Measurements from ENCODE around the gene SEC16B. TPM values are rescaled to one million over a fixed set of nuclear protein-coding genes. Genes with fewer than 3 reads are reported as not detected.
A peak's percentile ranks its signal among the peaks of the same experiment; 100 is the strongest.

SEC16B gene, protein sequence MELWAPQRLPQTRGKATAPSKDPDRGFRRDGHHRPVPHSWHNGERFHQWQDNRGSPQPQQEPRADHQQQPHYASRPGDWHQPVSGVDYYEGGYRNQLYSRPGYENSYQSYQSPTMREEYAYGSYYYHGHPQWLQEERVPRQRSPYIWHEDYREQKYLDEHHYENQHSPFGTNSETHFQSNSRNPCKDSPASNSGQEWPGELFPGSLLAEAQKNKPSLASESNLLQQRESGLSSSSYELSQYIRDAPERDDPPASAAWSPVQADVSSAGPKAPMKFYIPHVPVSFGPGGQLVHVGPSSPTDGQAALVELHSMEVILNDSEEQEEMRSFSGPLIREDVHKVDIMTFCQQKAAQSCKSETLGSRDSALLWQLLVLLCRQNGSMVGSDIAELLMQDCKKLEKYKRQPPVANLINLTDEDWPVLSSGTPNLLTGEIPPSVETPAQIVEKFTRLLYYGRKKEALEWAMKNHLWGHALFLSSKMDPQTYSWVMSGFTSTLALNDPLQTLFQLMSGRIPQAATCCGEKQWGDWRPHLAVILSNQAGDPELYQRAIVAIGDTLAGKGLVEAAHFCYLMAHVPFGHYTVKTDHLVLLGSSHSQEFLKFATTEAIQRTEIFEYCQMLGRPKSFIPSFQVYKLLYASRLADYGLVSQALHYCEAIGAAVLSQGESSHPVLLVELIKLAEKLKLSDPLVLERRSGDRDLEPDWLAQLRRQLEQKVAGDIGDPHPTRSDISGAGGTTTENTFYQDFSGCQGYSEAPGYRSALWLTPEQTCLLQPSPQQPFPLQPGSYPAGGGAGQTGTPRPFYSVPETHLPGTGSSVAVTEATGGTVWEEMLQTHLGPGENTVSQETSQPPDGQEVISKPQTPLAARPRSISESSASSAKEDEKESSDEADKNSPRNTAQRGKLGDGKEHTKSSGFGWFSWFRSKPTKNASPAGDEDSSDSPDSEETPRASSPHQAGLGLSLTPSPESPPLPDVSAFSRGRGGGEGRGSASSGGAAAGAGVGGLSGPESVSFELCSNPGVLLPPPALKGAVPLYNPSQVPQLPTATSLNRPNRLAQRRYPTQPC
- total RNA-seq (4.8 TPM), polyA plus RNA-seq (ENCODE audit: insufficient read depth, low read depth, low replicate concordance) (3.5 TPM)
- long read RNA-seq, donor 1: 0 reads
- long read RNA-seq, donor 2: 0 reads
- long read RNA-seq, donor 3: 0 reads
- long read RNA-seq, donor 4: 0 reads
- long read RNA-seq, donor 5: 0 reads
- long read RNA-seq, donor 6: 0 reads
- long read RNA-seq, donor 7: 0 reads
- long read RNA-seq, donor 8: 0 reads
- long read RNA-seq, donor 9: 0 reads
- long read RNA-seq, donor 10: 0 reads

DNA sequence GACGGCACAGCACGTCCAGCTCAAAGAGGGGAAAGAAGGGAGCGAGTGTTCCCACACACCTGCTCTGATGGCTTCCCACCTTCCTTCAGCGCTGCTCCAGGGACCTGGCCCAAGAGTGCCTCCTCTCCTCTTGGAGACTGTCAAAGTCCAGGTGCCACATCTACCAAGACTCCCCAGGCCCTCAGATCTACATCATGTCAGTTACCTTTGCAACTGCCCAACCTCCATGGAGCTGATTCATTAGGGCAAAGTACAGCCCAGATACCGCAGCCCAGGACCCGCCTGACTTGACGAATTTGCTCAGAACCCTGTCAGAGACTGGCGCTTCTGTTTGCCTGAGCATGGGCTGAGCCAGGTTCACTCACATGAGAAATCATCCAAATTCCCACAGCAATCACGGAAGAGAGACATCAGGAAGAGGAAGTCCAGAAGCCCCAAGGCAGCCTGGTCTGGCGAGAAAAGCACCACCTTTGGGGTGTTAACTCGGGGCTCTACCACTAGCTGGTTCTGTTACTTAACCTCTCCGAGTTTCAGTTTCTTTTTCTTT lies at the start of gene SEC16B:
TSS of gene SEC16B (minus strand) at position 234 of the 547 bp plus-strand sequence. CDS start 2,077 bp downstream, outside the sequence.
- Histone ChIP-seq H3K9me3 (ENCODE audit: control insufficient read depth in 2 of 3, insufficient read depth in 1 of 3, low read length in 3 of 3) (no peaks in the 10 kb centered on the region), H3K9ac (ENCODE audit: low read length in 3 of 3) (no peak within 1 kb of the TSS), H3K4me1 (ENCODE audit: control insufficient read depth in 2 of 3, insufficient read depth in 2 of 3, low read depth in 1 of 3, low read length in 3 of 3) (peaks cover 0 to 2% (median 0%) of the 10 kb centered on the region in 3 donors), H3K36me3 (ENCODE audit: control insufficient read depth in 2 of 3, insufficient read depth in 3 of 3, low read length in 3 of 3) (peaks cover 0 to 7% (median 4%) of the 10 kb centered on the region in 3 donors), H3K4me3 (ENCODE audit: low read length in 3 of 3) (peak within 1 kb of the TSS in 2 of 3 donors; percentile 28 to 41), H3K27ac (ENCODE audit: low read depth in 2 of 2, low read length in 2 of 2) (peak within 1 kb of the TSS; percentile 4 to 66), H3K27me3 (ENCODE audit: control insufficient read depth, insufficient read depth, low read length) (no peaks in the 10 kb centered on the region)
- no peak for FAIRE-seq
- DNase-seq: no peak
- intact Hi-C loops (cut with DNase I): no loop called here
- TF ChIP-seq, protein P1, sequence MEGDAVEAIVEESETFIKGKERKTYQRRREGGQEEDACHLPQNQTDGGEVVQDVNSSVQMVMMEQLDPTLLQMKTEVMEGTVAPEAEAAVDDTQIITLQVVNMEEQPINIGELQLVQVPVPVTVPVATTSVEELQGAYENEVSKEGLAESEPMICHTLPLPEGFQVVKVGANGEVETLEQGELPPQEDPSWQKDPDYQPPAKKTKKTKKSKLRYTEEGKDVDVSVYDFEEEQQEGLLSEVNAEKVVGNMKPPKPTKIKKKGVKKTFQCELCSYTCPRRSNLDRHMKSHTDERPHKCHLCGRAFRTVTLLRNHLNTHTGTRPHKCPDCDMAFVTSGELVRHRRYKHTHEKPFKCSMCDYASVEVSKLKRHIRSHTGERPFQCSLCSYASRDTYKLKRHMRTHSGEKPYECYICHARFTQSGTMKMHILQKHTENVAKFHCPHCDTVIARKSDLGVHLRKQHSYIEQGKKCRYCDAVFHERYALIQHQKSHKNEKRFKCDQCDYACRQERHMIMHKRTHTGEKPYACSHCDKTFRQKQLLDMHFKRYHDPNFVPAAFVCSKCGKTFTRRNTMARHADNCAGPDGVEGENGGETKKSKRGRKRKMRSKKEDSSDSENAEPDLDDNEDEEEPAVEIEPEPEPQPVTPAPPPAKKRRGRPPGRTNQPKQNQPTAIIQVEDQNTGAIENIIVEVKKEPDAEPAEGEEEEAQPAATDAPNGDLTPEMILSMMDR (IDR thresholded peaks at IDR 0.05; ENCODE audit: borderline replicate concordance, extremely low read depth, insufficient read depth): no peak

DNA sequence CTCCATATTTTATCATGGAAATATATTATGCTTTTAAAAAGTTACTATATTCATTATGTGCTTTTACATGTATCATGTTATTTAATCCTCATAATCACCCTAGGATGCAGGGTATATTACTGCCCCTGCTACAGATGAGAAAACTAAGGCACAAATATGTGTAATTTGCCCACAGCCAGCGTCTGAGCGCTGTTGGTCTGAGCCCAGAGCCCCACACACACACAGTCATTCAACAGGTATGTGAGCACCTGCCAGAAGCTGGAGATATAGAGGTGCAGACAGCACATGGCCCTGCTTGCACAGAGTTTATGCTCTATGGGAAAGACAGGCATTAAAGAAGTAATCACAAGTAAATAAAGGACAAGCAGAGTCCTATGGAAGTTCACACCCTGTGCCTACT lies 49.8 kb upstream of the SEC16B start:
- Histone ChIP-seq H3K36me3 (ENCODE audit: control insufficient read depth in 2 of 3, insufficient read depth in 3 of 3, low read length in 3 of 3) (peaks cover 0 to 23% (median 9%) of the 10 kb centered on the region in 3 donors), H3K27ac (ENCODE audit: low read depth in 2 of 2, low read length in 2 of 2) (no peak overlapping the region), H3K4me3 (ENCODE audit: low read length in 3 of 3) (no peak overlapping the region), H3K27me3 (ENCODE audit: control insufficient read depth, insufficient read depth, low read length) (no peaks in the 10 kb centered on the region), H3K9ac (ENCODE audit: low read length in 3 of 3) (no peak overlapping the region), H3K9me3 (ENCODE audit: control insufficient read depth in 2 of 3, insufficient read depth in 1 of 3, low read length in 3 of 3) (no peaks in the 10 kb centered on the region), H3K4me1 (ENCODE audit: control insufficient read depth in 2 of 3, insufficient read depth in 2 of 3, low read depth in 1 of 3, low read length in 3 of 3) (peaks cover 0 to 9% (median 2%) of the 10 kb centered on the region in 3 donors)
- DNase-seq (no peak), FAIRE-seq (no peak)
- intact Hi-C loops (cut with DNase I): no loop called here
- TF ChIP-seq, protein P1 (IDR thresholded peaks at IDR 0.05; ENCODE audit: borderline replicate concordance, extremely low read depth, insufficient read depth): no peak

DNA sequence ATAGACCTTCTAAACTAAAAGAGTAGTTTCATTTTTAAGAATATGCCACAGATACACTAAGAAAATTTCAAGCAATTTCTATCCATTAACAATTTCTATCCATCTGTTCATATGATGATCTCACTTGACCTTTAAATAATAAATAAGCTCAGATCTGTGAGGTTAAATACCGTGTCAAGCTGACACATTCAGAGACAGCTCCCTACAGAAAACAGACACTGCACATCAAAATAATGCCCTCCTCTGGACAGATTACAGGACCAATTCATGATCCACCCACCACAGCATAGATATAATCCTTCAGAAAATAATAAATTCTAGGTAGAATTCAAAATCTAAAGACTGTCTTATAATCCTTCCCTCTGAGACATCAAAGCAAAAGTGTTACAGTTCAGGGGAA lies 49.4 kb upstream of the SEC16B start:
- H3K27me3 ChIP-seq (ENCODE audit: control insufficient read depth, insufficient read depth, low read length): no peaks in the 10 kb centered on the region
- peaks cover 0 to 23% (median 7%) of the 10 kb centered on the region in 3 donors for H3K36me3 ChIP-seq (ENCODE audit: control insufficient read depth in 2 of 3, insufficient read depth in 3 of 3, low read length in 3 of 3)
- FAIRE-seq (no peak), DNase-seq (no peak)
- peaks cover 0 to 9% (median 2%) of the 10 kb centered on the region in 3 donors for H3K4me1 ChIP-seq (ENCODE audit: control insufficient read depth in 2 of 3, insufficient read depth in 2 of 3, low read depth in 1 of 3, low read length in 3 of 3)
- H3K27ac ChIP-seq (ENCODE audit: low read depth in 2 of 2, low read length in 2 of 2): no peak overlapping the region
- H3K9me3 ChIP-seq (ENCODE audit: control insufficient read depth in 2 of 3, insufficient read depth in 1 of 3, low read length in 3 of 3): no peaks in the 10 kb centered on the region
- TF ChIP-seq, protein P1 (IDR thresholded peaks at IDR 0.05; ENCODE audit: borderline replicate concordance, extremely low read depth, insufficient read depth): no peak
- intact Hi-C loops (cut with DNase I): no loop called here
- no peak overlapping the region for H3K4me3 ChIP-seq (ENCODE audit: low read length in 3 of 3)
- no peak overlapping the region for H3K9ac ChIP-seq (ENCODE audit: low read length in 3 of 3)

All from kidney (tissue), 22 donors.